Keratinocyte (primary cell): ENCODE measurements around the gene MKRN2. TPM values are rescaled to one million over a fixed set of nuclear protein-coding genes. Genes with fewer than 3 reads are reported as not detected.

Experiments
- DNase-seq: peaks from one replicate; pipeline ENCODE4 v3.0.0-alpha.2; 2011; ENCODE audit warnings: low read depth, missing footprints, low spot score
- FAIRE-seq: peaks from 2 replicates; lab custom pipeline; 2011; peaks lifted over from hg19 to GRCh38; lab: Jason Lieb, UNC
- H2AFZ ChIP-seq: 2 replicates; pipeline ENCODE4 v1.6.0; 2012; ENCODE audit warnings: low read length, control low read depth, inconsistent platforms; ENCODE audit not compliant: control insufficient read depth
- H3K27ac ChIP-seq: 2 replicates; pipeline ENCODE4 v1.5.1; 2011; ENCODE audit warnings: low read length; ENCODE audit not compliant: control insufficient read depth, insufficient read depth
- H3K27me3 ChIP-seq: 3 replicates; pipeline ENCODE4 v1.6.0; 2011; ENCODE audit warnings: low read length; ENCODE audit not compliant: control insufficient read depth, insufficient read depth; ENCODE audit errors: extremely low read depth
- H3K36me3 ChIP-seq, 2 experiments: 2 replicates in 1 of 2; 3 replicates in 1 of 2; pipeline ENCODE4 v1.5.1; 2011; ENCODE audit warnings: low read length in 2 of 2, mild to moderate bottlenecking in 1 of 2; ENCODE audit not compliant: control insufficient read depth in 2 of 2, insufficient read depth in 2 of 2; ENCODE audit errors: extremely low read depth in 1 of 2
- H3K4me1 ChIP-seq: 3 replicates; pipeline ENCODE4 v1.5.1; 2011; ENCODE audit warnings: low read length; ENCODE audit not compliant: control insufficient read depth, insufficient read depth; ENCODE audit errors: extremely low read depth
- H3K4me2 ChIP-seq: 3 replicates; pipeline ENCODE4 v1.6.0; 2011; ENCODE audit warnings: low read depth, low read length; ENCODE audit not compliant: control insufficient read depth, insufficient read depth; ENCODE audit errors: extremely low read depth
- H3K4me3 ChIP-seq, 3 experiments: fragments of 200-600 bp in 1 of 3; sonication (generic) in 1 of 3; 2 replicates in 2 of 3; 3 replicates in 1 of 3; pipeline ENCODE4 v1.5.1; 2011 to 2016; ENCODE audit warnings: low read length in 3 of 3, mild to moderate bottlenecking in 3 of 3, control low read depth in 2 of 3, inconsistent platforms in 1 of 3, low read depth in 1 of 3, mixed read lengths in 1 of 3, mixed run types in 1 of 3, moderate library complexity in 1 of 3; ENCODE audit not compliant: control insufficient read depth in 2 of 3, insufficient read depth in 2 of 3; ENCODE audit errors: extremely low read depth in 1 of 3
- H3K79me2 ChIP-seq: 2 replicates; pipeline ENCODE4 v1.6.0; 2012; ENCODE audit warnings: low read length; ENCODE audit not compliant: control insufficient read depth, insufficient read depth
- H3K9ac ChIP-seq: 3 replicates; pipeline ENCODE4 v1.6.0; 2011; ENCODE audit warnings: low read length; ENCODE audit not compliant: control insufficient read depth, insufficient read depth; ENCODE audit errors: extremely low read depth
- H3K9me1 ChIP-seq: 3 replicates; pipeline ENCODE4 v1.6.0; 2011; ENCODE audit warnings: low read length; ENCODE audit not compliant: control insufficient read depth, insufficient read depth; ENCODE audit errors: extremely low read depth
- H3K9me3 ChIP-seq: 2 replicates; pipeline ENCODE4 v1.5.1; 2012; ENCODE audit warnings: low read depth, low read length; ENCODE audit not compliant: control insufficient read depth
- H4K20me1 ChIP-seq: 3 replicates; pipeline ENCODE4 v1.6.0; 2011; ENCODE audit warnings: low read length; ENCODE audit not compliant: control insufficient read depth, insufficient read depth; ENCODE audit errors: extremely low read depth
- CTCF ChIP-seq, 3 experiments: IDR thresholded peaks in 1 of 3; conservative IDR thresholded peaks in 1 of 3; optimal IDR thresholded peaks in 1 of 3; 2 replicates in 2 of 3; 3 replicates in 1 of 3; pipeline versions ENCODE3 to v1.5.1; 2011; ENCODE audit warnings: low read length in 3 of 3, mild to moderate bottlenecking in 3 of 3, moderate library complexity in 2 of 3, control low read depth in 1 of 3, inconsistent platforms in 1 of 3; ENCODE audit not compliant: insufficient read depth in 2 of 3; ENCODE audit errors: extremely low read depth in 1 of 3
- EZH2 ChIP-seq: IDR thresholded peaks from one replicate; pipeline ENCODE4 v1.6.1; 2012; ENCODE audit warnings: inconsistent platforms, mild to moderate bottlenecking, low read length, moderate library complexity
- dilution Hi-C: fragments of 300-500 bp; cut with MboI; formaldehyde crosslinking; loops from one replicate; pipeline ENCODE4 v1.7.0; 2020; ENCODE audit warnings: low sequenced_read_pairs; ENCODE audit not compliant: extremely low pct_ligation_motif_present
- polyA plus RNA-seq, 5 experiments: library from polyadenylated mRNA; depleted of rRNA in 3 of 5; stranded (reverse) in 3 of 5; stranded (forward) in 1 of 5; unstranded in 1 of 5; fragments of >200 nt; gene quantifications; 1 replicate in 1 of 5; 2 replicates in 3 of 5; 3 replicates in 1 of 5; pipeline versions ENCODE4 v1.2.1 to v1.2.3, GENCODE V29; 2011 to 2012; ENCODE audit warnings: missing spikeins in 2 of 5, low read depth in 1 of 5, low replicate concordance in 1 of 5

The MKRN2 gene
- polyA plus RNA-seq, 1 donor (not counting 4 experiments of a cell fraction or from before 2014, with no cell fraction given): 31.8 TPM

GRCh38 chr3:12574661-12575060 lies 17.8 kb downstream of the MKRN2 start:
- FAIRE-seq (no peak), DNase-seq (no peak)
- Histone ChIP-seq H3K9me3 (no peaks in the 10 kb centered on the region), H3K79me2 (no peaks in the 10 kb centered on the region), H3K27ac (no peak overlapping the region), H2AFZ (no peak overlapping the region), H3K36me3 (peaks cover 28 to 42% of the 10 kb centered on the region in 2 experiments), H3K4me2 (no peak overlapping the region), H3K27me3 (no peaks in the 10 kb centered on the region), H3K4me3 (no peak overlapping the region), H3K9ac (no peak overlapping the region), H4K20me1 (no peaks in the 10 kb centered on the region), H3K9me1 (no peaks in the 10 kb centered on the region), H3K4me1 (no peaks in the 10 kb centered on the region)
- dilution Hi-C loops: no loop called here
- TF ChIP-seq CTCF (optimal IDR thresholded peaks at IDR 0.05 in 1 of 3, IDR thresholded peaks at IDR 0.05 in 1 of 3, conservative IDR thresholded peaks at IDR 0.05 in 1 of 3; ENCODE audit: extremely low read depth in 1 of 3, insufficient read depth in 2 of 3, low read length in 3 of 3) (no peak), EZH2 (no peak)

GRCh38 chr3:12577379-12577778 lies 20.5 kb downstream of the MKRN2 start:
- peaks cover 35 to 36% of the 10 kb centered on the region in 2 experiments for H3K36me3 ChIP-seq
- dilution Hi-C loops: no loop called here
- H3K4me3 ChIP-seq: no peak overlapping the region
- H3K4me1 ChIP-seq: no peaks in the 10 kb centered on the region
- TF ChIP-seq CTCF (optimal IDR thresholded peaks at IDR 0.05 in 1 of 3, IDR thresholded peaks at IDR 0.05 in 1 of 3, conservative IDR thresholded peaks at IDR 0.05 in 1 of 3; ENCODE audit: extremely low read depth in 1 of 3, insufficient read depth in 2 of 3, low read length in 3 of 3) (no peak), EZH2 (no peak)
- H3K27ac ChIP-seq: no peak overlapping the region
- no peaks in the 10 kb centered on the region for H3K9me3 ChIP-seq
- no peak for FAIRE-seq
- no peak overlapping the region for H3K9ac ChIP-seq
- no peaks in the 10 kb centered on the region for H3K79me2 ChIP-seq
- H3K9me1 ChIP-seq: no peaks in the 10 kb centered on the region
- no peak for DNase-seq
- H2AFZ ChIP-seq: no peak overlapping the region
- H3K4me2 ChIP-seq: no peak overlapping the region
- H3K27me3 ChIP-seq: no peaks in the 10 kb centered on the region
- H4K20me1 ChIP-seq: no peaks in the 10 kb centered on the region
